ENCODE results near the gene BRWD1.

BRWD1 gene

GRCh38 chr21:39327727-39328126 is 14.3 kb upstream of the BRWD1 start:
- no peak for DNase-seq (ENCODE audit: low read depth, low spot score)

GRCh38 chr21:39326607-39327307 is 13.3 kb upstream of the BRWD1 start:
- DNase-seq (ENCODE audit: low read depth, low spot score): no peak

- no peak for DNase-seq (ENCODE audit: low read depth, low spot score)
Observed at GRCh38 chr21:39325458-39325857, 12.0 kb upstream of the BRWD1 start.

GRCh38 chr21:39321424-39321823 is 8.0 kb upstream of the BRWD1 start:
- no peak for DNase-seq (ENCODE audit: low read depth, low spot score)

GRCh38 chr21:39319814-39320332 is 6.4 kb upstream of the BRWD1 start:
- DNase-seq (ENCODE audit: low read depth, low spot score): no peak

- DNase-seq (ENCODE audit: low read depth, low spot score): no peak
Observed at GRCh38 chr21:39319251-39319756, 5.9 kb upstream of the BRWD1 start.

GRCh38 chr21:39318091-39318959 is 4.9 kb upstream of the BRWD1 start:
- no peak for DNase-seq (ENCODE audit: low read depth, low spot score)

- no peak for DNase-seq (ENCODE audit: low read depth, low spot score)
Observed at GRCh38 chr21:39317134-39318090, 4.0 kb upstream of the BRWD1 start.

GRCh38 chr21:39316729-39317128 is 3.3 kb upstream of the BRWD1 start:
- no peak for DNase-seq (ENCODE audit: low read depth, low spot score)

- no peak for DNase-seq (ENCODE audit: low read depth, low spot score)
Observed at GRCh38 chr21:39315603-39316445, 2.4 kb upstream of the BRWD1 start.

GRCh38 chr21:39314143-39315027 is 953 bp upstream of the BRWD1 start:
- peak; percentile 25 for DNase-seq (ENCODE audit: low read depth, low spot score)

GRCh38 chr21:39313042-39313570 is 326 bp downstream of the BRWD1 start:
- no peak for DNase-seq (ENCODE audit: low read depth, low spot score)

- DNase-seq (ENCODE audit: low read depth, low spot score): peak; percentile 80
Observed at GRCh38 chr21:39312112-39313041, 1.1 kb downstream of the BRWD1 start.

GRCh38 chr21:39311164-39311563 is 2.3 kb downstream of the BRWD1 start:
- no peak for DNase-seq (ENCODE audit: low read depth, low spot score)

- no peak for DNase-seq (ENCODE audit: low read depth, low spot score)
Observed at GRCh38 chr21:39307466-39307865, 6.0 kb downstream of the BRWD1 start.

GRCh38 chr21:39300587-39300986 is 12.8 kb downstream of the BRWD1 start:
- DNase-seq (ENCODE audit: low read depth, low spot score): no peak

- DNase-seq (ENCODE audit: low read depth, low spot score): no peak
Observed at GRCh38 chr21:39296891-39297290, 16.5 kb downstream of the BRWD1 start.

- no peak for DNase-seq (ENCODE audit: low read depth, low spot score)
Observed at GRCh38 chr21:39288987-39289386, 24.4 kb downstream of the BRWD1 start.

Measured in brain pericyte (primary cell).